Breast epithelium (tissue), 3 donors: ENCODE data around the gene MCM9.

Experiments
- POLR2A ChIP-seq: fragments of 450-650 bp; IDR thresholded peaks from one replicate; pipeline ENCODE4 v1.6.1; 2016; ENCODE audit warnings: antibody characterized with exemption, mild to moderate bottlenecking, moderate library complexity
- POLR2AphosphoS5 ChIP-seq, 3 donors: sonication (generic); formaldehyde crosslinking; IDR thresholded peaks; one replicate each; pipeline ENCODE4 v1.6.1; 2017; ENCODE audit warnings: antibody characterized with exemption in 3 of 3
- TF ChIP-seq, protein P1 (sequence below), 3 donors: fragments of 450-650 bp; IDR thresholded peaks; one replicate each; pipeline ENCODE4 v1.5.1; 2016 to 2017; ENCODE audit warnings: antibody characterized with exemption in 3 of 3, mild to moderate bottlenecking in 3 of 3, moderate library complexity in 3 of 3

DNA sequence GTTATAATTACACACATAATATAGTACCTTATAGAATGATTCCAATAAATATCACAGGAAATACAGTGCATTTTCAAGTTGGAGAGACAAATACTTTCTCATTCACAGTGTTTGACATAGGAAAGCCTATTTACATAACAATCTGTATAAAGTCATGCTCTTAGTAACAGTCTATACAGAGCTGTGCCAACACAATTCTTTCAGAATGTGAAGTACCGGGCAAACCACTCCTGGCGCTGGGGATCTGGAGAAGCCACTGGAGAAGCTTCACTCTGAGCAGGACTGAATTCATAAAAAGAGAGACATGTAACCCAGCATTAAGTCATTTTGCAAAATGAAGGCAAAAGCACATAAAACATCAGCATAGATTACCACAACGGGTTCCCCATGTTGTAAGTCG is 24.9 kb upstream of the MCM9 start:
- TF ChIP-seq POLR2AphosphoS5 (IDR thresholded peaks at IDR 0.05) (no peak), POLR2A (no peak)
- TF ChIP-seq, protein P1, sequence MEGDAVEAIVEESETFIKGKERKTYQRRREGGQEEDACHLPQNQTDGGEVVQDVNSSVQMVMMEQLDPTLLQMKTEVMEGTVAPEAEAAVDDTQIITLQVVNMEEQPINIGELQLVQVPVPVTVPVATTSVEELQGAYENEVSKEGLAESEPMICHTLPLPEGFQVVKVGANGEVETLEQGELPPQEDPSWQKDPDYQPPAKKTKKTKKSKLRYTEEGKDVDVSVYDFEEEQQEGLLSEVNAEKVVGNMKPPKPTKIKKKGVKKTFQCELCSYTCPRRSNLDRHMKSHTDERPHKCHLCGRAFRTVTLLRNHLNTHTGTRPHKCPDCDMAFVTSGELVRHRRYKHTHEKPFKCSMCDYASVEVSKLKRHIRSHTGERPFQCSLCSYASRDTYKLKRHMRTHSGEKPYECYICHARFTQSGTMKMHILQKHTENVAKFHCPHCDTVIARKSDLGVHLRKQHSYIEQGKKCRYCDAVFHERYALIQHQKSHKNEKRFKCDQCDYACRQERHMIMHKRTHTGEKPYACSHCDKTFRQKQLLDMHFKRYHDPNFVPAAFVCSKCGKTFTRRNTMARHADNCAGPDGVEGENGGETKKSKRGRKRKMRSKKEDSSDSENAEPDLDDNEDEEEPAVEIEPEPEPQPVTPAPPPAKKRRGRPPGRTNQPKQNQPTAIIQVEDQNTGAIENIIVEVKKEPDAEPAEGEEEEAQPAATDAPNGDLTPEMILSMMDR (IDR thresholded peaks at IDR 0.05), result no peak
